Fibroblast of lung (primary cell): ENCODE results near the gene ARHGDIG.

Source experiments
- EZH2 ChIP-seq: IDR thresholded peaks from 2 replicates; pipeline ENCODE4 v1.5.1; 2012; ENCODE audit warnings: low read length, control low read depth, mild to moderate bottlenecking; ENCODE audit errors: missing control alignments
- TF ChIP-seq, protein P1 (sequence below), 2 donors: IDR thresholded peaks in 1 of 2; conservative IDR thresholded peaks in 1 of 2; 1 replicate in 1 of 2; 2 replicates in 1 of 2; pipeline ENCODE4 v1.5.1; 2011 to 2012; ENCODE audit warnings: low read length in 2 of 2, control low read depth in 1 of 2, inconsistent platforms in 1 of 2, low read depth in 1 of 2, mild to moderate bottlenecking in 1 of 2

DNA sequence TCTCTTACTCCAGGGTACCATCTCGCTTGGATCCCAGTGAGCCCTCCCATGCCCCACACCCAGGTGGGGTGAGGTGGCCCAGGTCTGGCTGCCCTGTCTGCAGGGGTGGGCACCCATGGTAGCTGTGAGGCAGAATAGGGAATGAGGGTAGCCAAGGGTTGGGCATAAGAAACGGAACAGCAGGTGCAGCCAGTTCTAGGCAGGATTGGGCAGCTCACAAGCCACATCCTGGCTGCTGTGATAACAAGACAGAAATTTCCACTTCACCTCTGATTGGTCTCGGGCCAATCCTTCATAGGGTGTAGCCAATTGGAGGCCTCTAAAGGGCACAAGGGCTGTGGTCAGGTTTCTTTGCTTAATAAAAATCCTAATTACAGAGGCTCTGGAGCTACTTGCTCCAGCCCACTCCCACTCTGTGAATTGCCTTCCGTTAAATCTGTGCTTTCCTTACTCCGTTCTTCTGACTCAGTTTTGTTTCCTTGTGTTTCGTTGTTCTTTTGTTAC is 1.5 kb upstream of the ARHGDIG start:
- TF ChIP-seq, protein P1, sequence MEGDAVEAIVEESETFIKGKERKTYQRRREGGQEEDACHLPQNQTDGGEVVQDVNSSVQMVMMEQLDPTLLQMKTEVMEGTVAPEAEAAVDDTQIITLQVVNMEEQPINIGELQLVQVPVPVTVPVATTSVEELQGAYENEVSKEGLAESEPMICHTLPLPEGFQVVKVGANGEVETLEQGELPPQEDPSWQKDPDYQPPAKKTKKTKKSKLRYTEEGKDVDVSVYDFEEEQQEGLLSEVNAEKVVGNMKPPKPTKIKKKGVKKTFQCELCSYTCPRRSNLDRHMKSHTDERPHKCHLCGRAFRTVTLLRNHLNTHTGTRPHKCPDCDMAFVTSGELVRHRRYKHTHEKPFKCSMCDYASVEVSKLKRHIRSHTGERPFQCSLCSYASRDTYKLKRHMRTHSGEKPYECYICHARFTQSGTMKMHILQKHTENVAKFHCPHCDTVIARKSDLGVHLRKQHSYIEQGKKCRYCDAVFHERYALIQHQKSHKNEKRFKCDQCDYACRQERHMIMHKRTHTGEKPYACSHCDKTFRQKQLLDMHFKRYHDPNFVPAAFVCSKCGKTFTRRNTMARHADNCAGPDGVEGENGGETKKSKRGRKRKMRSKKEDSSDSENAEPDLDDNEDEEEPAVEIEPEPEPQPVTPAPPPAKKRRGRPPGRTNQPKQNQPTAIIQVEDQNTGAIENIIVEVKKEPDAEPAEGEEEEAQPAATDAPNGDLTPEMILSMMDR (conservative IDR thresholded peaks at IDR 0.05 in 1 of 2, IDR thresholded peaks at IDR 0.05 in 1 of 2; ENCODE audit: low read depth in 1 of 2, low read length in 2 of 2), result no peak
- no peak for TF ChIP-seq EZH2
